Stomach (tissue), 9 donors: ENCODE measurements around the gene CAMK1. TPM values are rescaled to one million over a fixed set of nuclear protein-coding genes. Genes with fewer than 3 reads are reported as not detected.

ENCODE experiments used
- DNase-seq, 2 donors: peaks; one replicate each; pipeline versions ENCODE4 v3.0.0 to v3.0.0-alpha.2; 2013 to 2019
- H3K27ac ChIP-seq, 5 donors: fragments of 200-600 bp in 4 of 5; sonication (generic) in 4 of 5; one replicate each; pipeline ENCODE4 v1.5.1; 2013 to 2019; ENCODE audit warnings: mild to moderate bottlenecking in 1 of 5, moderate library complexity in 1 of 5
- H3K27me3 ChIP-seq, 3 donors: fragments of 200-600 bp; sonication (generic); one replicate each; pipeline ENCODE4 v1.5.1; 2017 to 2019; ENCODE audit warnings: mixed run types in 1 of 3
- H3K36me3 ChIP-seq, 4 donors: fragments of 200-600 bp; sonication (generic); 1 replicate in 3 of 4; 2 replicates in 1 of 4; pipeline ENCODE4 v1.5.1; 2016 to 2019
- H3K4me1 ChIP-seq, 4 donors: fragments of 200-600 bp; sonication (generic); one replicate each; pipeline ENCODE4 v1.5.1; 2016 to 2019
- H3K4me3 ChIP-seq, 4 donors: fragments of 200-600 bp; sonication (generic) in 3 of 4; one replicate each; pipeline ENCODE4 v1.5.1; 2016 to 2019; ENCODE audit warnings: mild to moderate bottlenecking in 1 of 4
- H3K9me3 ChIP-seq, 4 donors: fragments of 200-600 bp; sonication (generic); one replicate each; pipeline ENCODE4 v1.5.1; 2016 to 2019
- EP300 ChIP-seq: sonication (generic); formaldehyde crosslinking; IDR thresholded peaks from one replicate; pipeline ENCODE4 v1.6.1; 2017; ENCODE audit warnings: antibody characterized with exemption
- POLR2A ChIP-seq, 4 donors: fragments of 450-650 bp; IDR thresholded peaks; one replicate each; pipeline ENCODE4 v1.6.1; 2016; ENCODE audit warnings: antibody characterized with exemption in 4 of 4, control low read depth in 2 of 4, mild to moderate bottlenecking in 1 of 4, moderate library complexity in 1 of 4
- POLR2AphosphoS5 ChIP-seq, 3 donors: sonication (generic); formaldehyde crosslinking; IDR thresholded peaks; one replicate each; pipeline ENCODE4 v1.6.1; 2016; ENCODE audit warnings: antibody characterized with exemption in 3 of 3
- WGBS, 5 donors: extraction: QIAGEN DNeasy Blood & Tissue Kit in 3 of 5; methylation state at CpG; one replicate each; pipeline versions ENCODE4 v1.1.5 to v1.1.7; 2013 to 2018; 5-methylcytosine and 5-hydroxymethylcytosine counted together
- intact Hi-C: fragments of 100-400 bp; cut with DNase I; formaldehyde crosslinking; loops from one replicate; pipeline ENCODE4 v1.15.1; 2023; ENCODE audit warnings: low total_unique reads
- polyA plus RNA-seq, 3 donors: library from polyadenylated mRNA; stranded (reverse); fragments of 200-250 nt; gene quantifications; one replicate each; pipeline ENCODE4 v1.2.3, GENCODE V29; 2013
- total RNA-seq, 5 donors: library from RNA; depleted of rRNA; stranded (reverse); fragments of >200 nt; gene quantifications; one replicate each; pipeline versions ENCODE4 v1.1.0 to v1.2.3, GENCODE V29; 2014 to 2016
- TF ChIP-seq, protein P1 (sequence below), 7 experiments: fragments of 450-650 bp in 4 of 7; fragments of 200-600 bp in 3 of 7; sonication (generic) in 3 of 7; IDR thresholded peaks; one replicate each; pipeline ENCODE4 v1.5.1; 2016 to 2019; ENCODE audit warnings: antibody characterized with exemption in 7 of 7, control low read depth in 2 of 7, mild to moderate bottlenecking in 1 of 7
- donor health status: healthy with polysubstance abuse.
- donor health status: Bipolar disorder and iron deficiency.
- donor health status: healthy.

The CAMK1 gene
- total and polyA plus RNA-seq, 8 donors = 14.3 to 61.1 (median 25.3) TPM

DNA sequence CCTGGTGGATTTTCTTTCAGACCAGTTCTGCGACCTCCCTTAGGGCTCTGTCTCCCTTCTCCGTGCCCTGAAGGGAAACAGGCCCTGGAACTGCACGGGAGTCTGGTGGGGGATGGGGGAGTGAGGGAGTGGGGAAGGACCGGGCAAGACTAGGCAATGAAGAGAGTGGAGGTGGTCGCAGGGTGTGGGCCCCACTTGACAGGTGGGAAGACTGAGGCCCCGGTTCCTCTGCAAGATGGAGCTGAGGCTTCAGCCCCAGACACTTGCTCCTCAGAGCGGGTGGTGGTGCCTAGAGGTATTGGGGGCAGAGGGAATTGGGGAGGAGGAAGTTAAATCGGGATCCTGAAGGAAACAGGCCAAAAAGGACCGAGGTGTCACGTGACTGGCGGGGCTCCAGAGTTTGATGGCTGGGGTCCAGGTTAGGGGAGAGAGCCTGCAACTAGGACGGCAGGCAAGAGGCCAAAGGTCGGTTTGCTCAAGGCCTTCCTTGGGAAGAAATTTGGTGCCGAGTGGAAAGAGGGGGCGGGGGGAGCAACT is 597 bp upstream of the CAMK1 start:
- intact Hi-C loops = no loop called here
- 6 to 10% (median 8%) methylated on average over 15 of the region's 15 CpGs for WGBS, 5 donors
- peak overlapping the region; percentile 73 to 91 (median 87) for H3K27ac ChIP-seq
- peaks cover 0 to 10% (median 7%) of the 10 kb centered on the region in 4 donors for H3K36me3 ChIP-seq
- H3K4me1 ChIP-seq = peaks cover 24 to 49% (median 40%) of the 10 kb centered on the region in 4 donors
- H3K4me3 ChIP-seq = peak overlapping the region; percentile 59 to 70 (median 65)
- no peak for TF ChIP-seq POLR2A (IDR thresholded peaks at IDR 0.05)
- peak in 2 of 3 donors; percentile 25 to 46 for TF ChIP-seq POLR2AphosphoS5 (IDR thresholded peaks at IDR 0.05)
- DNase-seq = peak; percentile 89 to 94
- H3K27me3 ChIP-seq = no peaks in the 10 kb centered on the region
- H3K9me3 ChIP-seq = no peaks in the 10 kb centered on the region

DNA sequence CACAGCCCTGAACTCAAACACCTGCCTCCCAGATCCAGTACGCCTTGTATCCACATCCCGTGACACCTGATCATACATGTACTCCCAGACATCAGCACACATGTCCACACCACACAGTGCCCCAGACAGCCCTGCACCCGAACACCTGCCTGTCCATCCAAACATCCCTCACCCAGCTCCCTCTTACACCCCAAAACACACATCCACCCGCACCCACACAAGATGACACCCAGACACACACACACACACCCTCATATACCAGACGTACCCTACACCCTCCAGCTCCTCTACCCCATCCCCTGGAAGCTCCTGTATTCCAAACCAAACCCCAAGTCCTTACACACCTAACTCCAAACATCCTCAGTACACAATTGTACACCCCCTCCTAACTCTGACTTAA is 735 bp downstream of the CAMK1 start:
- 47 to 71% (median 54%) methylated on average over 5 of the region's 5 CpGs for WGBS, 5 donors
- intact Hi-C loops = no loop called here
- peak overlapping the region; percentile 59 to 70 (median 65) for H3K4me3 ChIP-seq

DNA sequence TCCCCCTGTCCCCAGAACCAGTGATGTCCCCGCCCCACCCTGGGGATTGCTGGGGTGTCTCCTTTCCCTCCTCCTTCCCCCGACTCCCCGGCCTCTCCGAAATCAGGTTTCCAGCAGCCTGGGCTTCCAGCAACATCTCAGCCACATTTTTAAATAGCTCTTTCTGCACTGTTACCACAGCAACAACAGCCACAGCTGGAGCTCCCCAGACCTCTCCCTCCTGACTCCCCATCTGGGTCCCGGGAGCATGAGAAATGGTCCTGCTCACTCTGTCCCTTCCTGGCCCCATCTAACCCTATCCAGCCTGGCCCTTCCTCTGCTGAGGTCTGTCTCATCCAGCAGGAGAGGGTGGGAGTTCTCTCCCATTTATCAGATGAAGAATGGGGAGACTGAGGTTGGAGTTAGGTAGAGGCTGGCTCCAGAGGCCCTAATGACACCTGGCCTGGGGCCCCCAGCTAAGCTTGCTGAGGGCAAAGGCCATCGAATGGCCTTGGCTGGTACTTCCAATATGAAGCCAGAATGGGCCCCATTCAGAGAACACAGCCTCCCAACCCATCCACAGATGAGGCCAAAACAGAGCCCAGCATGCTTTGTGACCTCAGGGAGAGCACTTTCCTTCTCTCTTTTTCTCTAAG is 1.5 kb downstream of the CAMK1 start:
- Histone ChIP-seq H3K4me3 (peak overlapping the region in 2 of 4 donors; percentile 59 to 65), H3K4me1 (peaks cover 24 to 49% (median 40%) of the 10 kb centered on the region in 4 donors), H3K27ac (peak overlapping the region in 4 of 5 donors; percentile 84 to 91 (median 88)), H3K36me3 (peaks cover 0 to 23% (median 9%) of the 10 kb centered on the region in 4 donors), H3K27me3 (no peaks in the 10 kb centered on the region), H3K9me3 (no peaks in the 10 kb centered on the region)
- TF ChIP-seq POLR2A (IDR thresholded peaks at IDR 0.05) = no peak
- TF ChIP-seq EP300 = no peak
- TF ChIP-seq, protein P1, sequence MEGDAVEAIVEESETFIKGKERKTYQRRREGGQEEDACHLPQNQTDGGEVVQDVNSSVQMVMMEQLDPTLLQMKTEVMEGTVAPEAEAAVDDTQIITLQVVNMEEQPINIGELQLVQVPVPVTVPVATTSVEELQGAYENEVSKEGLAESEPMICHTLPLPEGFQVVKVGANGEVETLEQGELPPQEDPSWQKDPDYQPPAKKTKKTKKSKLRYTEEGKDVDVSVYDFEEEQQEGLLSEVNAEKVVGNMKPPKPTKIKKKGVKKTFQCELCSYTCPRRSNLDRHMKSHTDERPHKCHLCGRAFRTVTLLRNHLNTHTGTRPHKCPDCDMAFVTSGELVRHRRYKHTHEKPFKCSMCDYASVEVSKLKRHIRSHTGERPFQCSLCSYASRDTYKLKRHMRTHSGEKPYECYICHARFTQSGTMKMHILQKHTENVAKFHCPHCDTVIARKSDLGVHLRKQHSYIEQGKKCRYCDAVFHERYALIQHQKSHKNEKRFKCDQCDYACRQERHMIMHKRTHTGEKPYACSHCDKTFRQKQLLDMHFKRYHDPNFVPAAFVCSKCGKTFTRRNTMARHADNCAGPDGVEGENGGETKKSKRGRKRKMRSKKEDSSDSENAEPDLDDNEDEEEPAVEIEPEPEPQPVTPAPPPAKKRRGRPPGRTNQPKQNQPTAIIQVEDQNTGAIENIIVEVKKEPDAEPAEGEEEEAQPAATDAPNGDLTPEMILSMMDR (IDR thresholded peaks at IDR 0.05) = no peak
- TF ChIP-seq POLR2AphosphoS5 (IDR thresholded peaks at IDR 0.05) = no peak
- intact Hi-C loops = no loop called here
- DNase-seq = no peak
- 69 to 81% (median 73%) methylated on average over 6 of the region's 6 CpGs for WGBS, 5 donors

More for the DNA sequence above, 735 bp downstream of the CAMK1 start:
- Histone ChIP-seq H3K9me3 (no peaks in the 10 kb centered on the region), H3K27me3 (no peaks in the 10 kb centered on the region), H3K27ac (peak overlapping the region; percentile 73 to 91 (median 87)), H3K4me1 (peaks cover 24 to 49% (median 40%) of the 10 kb centered on the region in 4 donors), H3K36me3 (peaks cover 0 to 17% (median 9%) of the 10 kb centered on the region in 4 donors)
- TF ChIP-seq, protein P1 (IDR thresholded peaks at IDR 0.05) = no peak
- TF ChIP-seq POLR2AphosphoS5 (IDR thresholded peaks at IDR 0.05) (no peak), POLR2A (IDR thresholded peaks at IDR 0.05) (no peak), EP300 (no peak)
- DNase-seq = no peak

- H3K9me3 ChIP-seq = no peaks in the 10 kb centered on the region
- peak overlapping the region in 4 of 5 donors; percentile 17 to 88 (median 62) for H3K27ac ChIP-seq
- no peak for DNase-seq
- no peak overlapping the region for H3K4me3 ChIP-seq
- 66 to 74% (median 70%) methylated on average over 7 of the region's 7 CpGs for WGBS, 5 donors
- peaks cover 0 to 32% (median 17%) of the 10 kb centered on the region in 4 donors for H3K36me3 ChIP-seq
- intact Hi-C loops = no loop called here
- TF ChIP-seq EP300 = no peak
- TF ChIP-seq POLR2A (IDR thresholded peaks at IDR 0.05) = no peak
- TF ChIP-seq, protein P1 (IDR thresholded peaks at IDR 0.05) = no peak
- no peak for TF ChIP-seq POLR2AphosphoS5 (IDR thresholded peaks at IDR 0.05)
- no peaks in the 10 kb centered on the region for H3K27me3 ChIP-seq
- peaks cover 24 to 49% (median 40%) of the 10 kb centered on the region in 4 donors for H3K4me1 ChIP-seq
Observed at GRCh38 chr3:9767418-9767817, 2.3 kb downstream of the CAMK1 start.
